CD4-positive, alpha-beta T cell treated with Interleukin-17A for 1 hour (primary cell): Measurements from ENCODE around the gene GCK.
A peak's percentile ranks its signal among the peaks of the same experiment; 100 is the strongest.

ENCODE experiments used
- DNase-seq: peaks from one replicate; pipeline ENCODE4 v3.0.0-alpha.2; 2020

Gene GCK

GRCh38 chr7:44152971-44153947 lies 36.0 kb downstream of the GCK start:
- DNase-seq = no peak

- no peak for DNase-seq
These were observed 37.3 kb downstream of the GCK start for GRCh38 chr7:44151956-44152355.

DNA sequence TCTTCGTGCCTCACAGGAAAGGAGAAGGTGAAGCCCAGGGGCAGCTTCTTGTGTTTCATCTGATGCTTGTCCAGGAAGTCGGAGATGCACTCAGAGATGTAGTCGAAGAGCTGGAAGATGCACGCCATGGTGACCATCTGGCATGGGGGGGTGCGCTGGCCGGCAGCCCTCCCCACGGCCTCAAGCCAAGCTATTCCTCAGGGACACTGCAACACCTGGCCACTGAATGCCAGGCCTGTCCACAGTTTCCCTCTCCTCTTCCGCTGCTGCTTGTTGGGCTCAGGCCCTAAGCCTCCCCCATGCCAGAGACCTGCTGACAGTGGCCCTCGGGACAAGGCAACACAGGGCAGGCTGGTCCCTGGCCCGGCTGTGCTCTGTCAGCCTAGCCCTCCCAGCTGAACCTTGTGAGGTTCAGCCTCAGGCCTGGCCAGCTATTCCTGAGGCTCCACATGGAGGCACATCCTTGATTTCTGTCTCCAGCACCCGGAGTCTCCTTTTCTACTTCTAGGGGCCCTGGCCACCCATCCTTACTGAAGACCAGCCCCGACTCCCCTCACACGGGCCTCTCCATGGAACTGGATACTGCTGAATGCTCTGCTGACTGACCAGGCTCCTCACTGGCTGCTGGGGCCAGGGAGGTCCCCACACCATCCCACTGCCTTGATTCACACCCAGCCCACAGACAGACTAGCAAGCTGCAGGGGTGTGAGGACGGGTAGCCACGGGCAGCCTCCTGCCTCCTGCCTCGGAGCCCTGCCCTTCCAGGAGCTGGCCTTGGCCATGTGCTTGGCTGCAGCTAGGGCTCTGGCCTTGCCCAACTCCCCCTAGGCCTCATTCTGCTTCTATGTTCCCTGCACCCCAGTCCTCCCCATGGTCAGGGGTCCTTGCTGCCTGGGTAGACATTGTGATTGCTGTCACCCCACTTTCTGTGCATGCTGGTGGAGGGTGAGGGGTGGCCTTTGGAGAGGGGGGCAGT lies 38.0 kb downstream of the GCK start:
- no peak for DNase-seq

DNA sequence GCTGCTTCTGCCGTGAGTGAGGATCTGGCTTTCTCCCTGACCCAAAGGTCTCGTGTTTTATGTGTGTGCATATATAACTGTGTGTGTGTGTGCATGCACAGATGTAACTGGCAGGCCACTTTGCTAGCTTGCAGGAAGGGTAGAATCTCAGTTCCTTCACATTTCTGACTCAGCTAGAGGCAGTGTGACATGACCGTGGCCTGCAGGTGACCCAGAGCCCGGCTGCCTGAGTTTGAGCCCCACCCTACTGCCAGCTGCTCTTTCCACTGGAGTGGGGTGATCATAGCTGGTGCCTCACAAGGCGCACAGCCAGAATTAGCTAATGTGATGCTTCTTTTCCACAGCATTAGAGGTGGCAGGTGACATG lies 38.8 kb downstream of the GCK start:
- DNase-seq = no peak

DNA sequence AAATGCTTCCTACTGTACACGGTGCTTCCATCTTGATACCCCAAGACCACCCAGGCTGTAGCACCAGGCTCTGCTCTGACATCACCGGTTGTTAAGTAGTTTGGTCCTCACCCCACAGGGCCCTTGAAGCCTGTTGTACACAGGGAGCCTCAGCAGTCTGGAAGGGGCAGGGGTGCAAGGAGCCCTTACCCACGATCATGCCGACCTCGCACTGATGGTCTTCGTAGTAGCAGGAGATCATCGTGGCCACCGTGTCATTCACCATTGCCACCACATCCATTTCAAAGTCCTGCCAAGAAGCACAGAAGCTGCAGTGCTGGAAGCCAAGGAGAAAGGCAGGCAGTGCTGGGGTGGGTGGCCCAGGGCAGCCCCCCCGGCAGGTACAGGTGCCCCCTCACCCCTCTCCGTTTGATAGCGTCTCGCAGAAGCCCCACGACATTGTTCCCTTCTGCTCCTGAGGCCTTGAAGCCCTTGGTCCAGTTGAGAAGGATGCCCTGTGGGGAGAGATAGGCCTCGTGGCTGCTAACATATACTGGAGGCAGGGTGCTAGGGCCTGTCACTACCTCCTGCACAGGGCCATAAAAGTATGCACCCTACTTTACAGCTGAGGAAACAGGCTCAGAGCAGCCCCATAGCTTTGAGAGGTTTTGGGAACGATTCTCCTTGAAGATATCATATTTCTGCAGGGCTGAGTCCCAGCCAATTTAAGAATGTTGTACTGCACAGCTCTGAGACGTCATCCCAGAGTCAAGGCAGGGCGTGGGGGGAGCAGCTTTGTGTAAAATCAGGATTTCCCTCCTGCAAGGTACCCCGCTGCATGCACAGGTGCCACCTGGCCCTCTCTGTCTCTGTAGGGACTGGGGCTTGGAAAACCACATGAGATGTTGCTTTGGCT lies 39.4 kb downstream of the GCK start:
- no peak for DNase-seq

GRCh38 chr7:44148961-44149536 lies 40.2 kb downstream of the GCK start:
- no peak for DNase-seq

- no peak for DNase-seq
These were observed 41.1 kb downstream of the GCK start for GRCh38 chr7:44148166-44148565.

- DNase-seq = no peak
These were observed 41.9 kb downstream of the GCK start for GRCh38 chr7:44147026-44147991.

GRCh38 chr7:44145969-44146911 lies 43.0 kb downstream of the GCK start:
- DNase-seq = peak; percentile 81

- peak; percentile 70 for DNase-seq
These were observed 43.7 kb downstream of the GCK start for GRCh38 chr7:44145479-44145968.

DNA sequence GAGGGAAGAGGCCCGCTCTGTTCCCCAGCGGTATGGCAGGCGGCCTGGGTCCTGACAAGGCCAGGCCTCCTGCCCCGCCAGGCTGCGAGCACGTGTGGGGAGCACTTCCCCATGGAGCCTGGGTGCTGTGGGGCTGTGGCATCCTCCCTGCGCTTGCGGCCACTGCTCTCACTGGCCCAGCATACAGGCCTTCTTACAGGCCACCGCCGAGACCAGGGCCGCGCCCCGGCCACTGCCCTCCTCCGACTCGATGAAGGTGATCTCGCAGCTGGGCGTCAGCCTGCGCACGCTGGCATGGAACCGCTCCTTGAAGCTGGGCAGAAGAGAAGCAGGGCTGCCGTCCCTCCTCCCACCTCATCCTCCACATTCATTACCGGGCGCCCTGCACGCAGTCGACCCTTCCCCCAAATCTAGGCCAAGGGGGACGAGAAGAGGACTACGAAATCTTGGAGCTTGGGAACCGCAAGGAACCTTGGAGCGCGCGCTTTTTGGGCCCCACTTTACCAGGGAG lies 44.2 kb downstream of the GCK start:
- DNase-seq = no peak

GRCh38 chr7:44144426-44144967 lies 44.7 kb downstream of the GCK start:
- no peak for DNase-seq

DNA sequence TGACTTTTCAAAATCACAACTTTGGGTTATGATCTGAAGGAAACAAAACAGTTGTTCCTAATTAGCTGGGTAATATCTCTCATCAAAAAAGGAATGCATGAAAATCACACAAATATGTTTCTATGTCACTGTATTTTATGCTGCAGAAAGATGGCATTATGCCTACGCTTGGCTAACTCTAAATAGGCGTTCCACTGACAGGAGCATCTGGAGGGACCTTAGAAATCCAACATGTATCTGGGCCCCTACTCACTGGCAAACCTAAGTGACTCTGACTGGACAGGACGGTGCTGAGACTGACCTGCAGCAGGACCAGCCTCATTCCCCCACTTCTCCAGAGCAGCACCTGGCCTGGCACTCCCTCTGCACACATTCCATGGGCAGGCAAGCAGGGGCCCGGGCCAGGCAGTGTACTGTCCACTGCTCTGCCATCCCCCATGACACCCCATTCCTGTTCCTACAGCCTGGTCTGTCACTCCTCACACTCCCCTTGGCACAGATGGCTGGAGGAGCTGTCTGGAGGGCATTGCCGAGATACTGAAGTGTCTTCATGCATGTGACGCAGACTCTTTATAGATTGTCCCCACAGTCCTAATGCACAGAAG lies 45.5 kb downstream of the GCK start:
- no peak for DNase-seq

- DNase-seq = no peak
These were observed 47.2 kb downstream of the GCK start for GRCh38 chr7:44142028-44142427.

GRCh38 chr7:44141221-44141850 lies 47.9 kb downstream of the GCK start, which contains the start of gene MYL7:
Gene MYL7 (minus strand): TSS chr7:44141332. CDS start chr7:44141305, 27 bp downstream.
- DNase-seq = no peak

DNA sequence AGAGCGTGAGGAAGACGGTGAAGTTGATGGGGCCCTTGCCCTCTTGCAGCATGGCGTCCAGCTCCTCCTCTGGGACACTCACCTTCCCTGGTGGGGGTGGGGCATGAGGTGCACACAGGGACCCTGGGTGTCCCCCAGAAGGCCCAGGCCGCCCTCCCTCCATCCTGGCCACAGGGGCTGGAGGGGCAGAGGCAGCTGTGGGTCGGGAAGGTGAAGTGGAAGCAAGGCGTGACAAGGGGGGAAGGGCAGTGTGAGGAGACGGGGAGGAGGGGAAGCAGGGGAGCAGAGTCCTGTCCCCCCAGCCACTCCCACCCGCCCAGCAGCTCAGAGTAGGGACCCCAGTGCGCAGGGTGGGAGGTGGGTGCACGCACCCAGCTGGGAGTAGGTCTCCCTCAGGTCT lies 48.9 kb downstream of the GCK start:
- DNase-seq = no peak

DNA sequence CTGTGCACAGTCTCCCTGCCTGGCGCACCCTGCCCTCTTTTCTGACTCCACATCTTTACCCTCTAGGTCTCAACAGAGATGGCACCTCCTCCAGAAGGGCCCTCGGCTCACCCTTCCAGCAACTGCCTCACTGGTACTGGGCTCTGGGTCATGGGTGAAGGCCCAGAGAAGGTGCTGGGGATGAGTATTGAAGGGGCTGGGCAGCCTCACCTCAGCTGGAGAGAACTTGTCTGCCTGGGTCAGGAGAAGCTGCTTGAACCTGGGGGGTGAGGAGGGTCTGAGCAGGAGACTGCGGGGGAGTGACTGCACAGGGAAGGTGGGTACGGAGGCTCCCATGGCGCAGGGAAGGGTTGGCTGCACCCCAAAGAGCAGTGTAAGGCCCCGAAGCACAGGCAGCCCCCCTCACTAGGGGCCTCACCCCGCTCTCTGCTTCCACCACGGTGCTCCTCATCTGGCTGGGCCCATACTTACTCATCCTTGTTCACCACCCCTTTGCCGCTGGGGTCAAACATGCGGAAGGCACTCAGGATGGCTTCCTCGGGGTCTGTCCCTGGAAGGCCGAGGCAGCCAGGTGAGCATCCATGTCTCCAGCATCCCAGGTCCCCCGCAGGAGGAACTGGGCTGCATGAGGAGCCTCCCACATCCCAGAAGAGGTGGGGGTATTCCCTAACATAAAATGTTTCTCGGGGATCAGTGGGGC lies 49.8 kb downstream of the GCK start:
- no peak for DNase-seq
